B cell (primary cell): ENCODE measurements around the gene RANBP3.
"Not testable (repeated sequence)": the region's sequence is repeated elsewhere in the genome, so short reads cannot be mapped to it uniquely, and the experiment has no call there.

ENCODE experiments used
- EZH2 ChIP-seq: IDR thresholded peaks from 2 replicates; pipeline ENCODE4 v1.6.1; 2012; ENCODE audit warnings: borderline replicate concordance, low read depth, mild to moderate bottlenecking, moderate library complexity, low read length; ENCODE audit not compliant: insufficient read depth, poor library complexity, severe bottlenecking
- TF ChIP-seq, protein P1 (sequence below): fragments of 200-600 bp; IDR thresholded peaks from one replicate; pipeline ENCODE4 v1.8.0; 2022; ENCODE audit warnings: antibody characterized with exemption, mild to moderate bottlenecking

DNA sequence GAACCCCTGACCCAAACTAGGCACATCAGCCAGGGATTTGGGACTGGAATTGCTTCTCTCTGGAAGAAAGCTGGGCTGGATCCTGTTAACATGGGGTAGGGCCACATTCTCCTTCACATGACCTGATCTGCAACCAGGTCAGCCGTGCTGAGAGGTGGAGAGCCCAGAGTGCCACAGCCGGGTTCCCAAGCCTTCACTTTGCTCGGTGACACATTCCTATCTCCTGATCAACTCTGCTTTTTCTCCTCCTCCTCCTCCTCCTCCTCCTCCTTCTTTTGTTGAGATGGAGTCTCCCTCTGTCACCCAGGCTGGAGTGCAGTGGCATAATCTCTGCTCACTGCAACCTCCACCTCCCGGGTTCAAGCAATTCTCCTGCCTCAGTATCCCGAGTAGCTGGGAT, 7.9 kb upstream of the RANBP3 start:
- TF ChIP-seq, protein P1, sequence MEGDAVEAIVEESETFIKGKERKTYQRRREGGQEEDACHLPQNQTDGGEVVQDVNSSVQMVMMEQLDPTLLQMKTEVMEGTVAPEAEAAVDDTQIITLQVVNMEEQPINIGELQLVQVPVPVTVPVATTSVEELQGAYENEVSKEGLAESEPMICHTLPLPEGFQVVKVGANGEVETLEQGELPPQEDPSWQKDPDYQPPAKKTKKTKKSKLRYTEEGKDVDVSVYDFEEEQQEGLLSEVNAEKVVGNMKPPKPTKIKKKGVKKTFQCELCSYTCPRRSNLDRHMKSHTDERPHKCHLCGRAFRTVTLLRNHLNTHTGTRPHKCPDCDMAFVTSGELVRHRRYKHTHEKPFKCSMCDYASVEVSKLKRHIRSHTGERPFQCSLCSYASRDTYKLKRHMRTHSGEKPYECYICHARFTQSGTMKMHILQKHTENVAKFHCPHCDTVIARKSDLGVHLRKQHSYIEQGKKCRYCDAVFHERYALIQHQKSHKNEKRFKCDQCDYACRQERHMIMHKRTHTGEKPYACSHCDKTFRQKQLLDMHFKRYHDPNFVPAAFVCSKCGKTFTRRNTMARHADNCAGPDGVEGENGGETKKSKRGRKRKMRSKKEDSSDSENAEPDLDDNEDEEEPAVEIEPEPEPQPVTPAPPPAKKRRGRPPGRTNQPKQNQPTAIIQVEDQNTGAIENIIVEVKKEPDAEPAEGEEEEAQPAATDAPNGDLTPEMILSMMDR = not testable (repeated sequence)
- TF ChIP-seq EZH2 = not testable (repeated sequence)
